ENCODE measurements around the gene GZF1.

GZF1 gene

GRCh38 chr20:23379772-23380171 is 17.8 kb downstream of the GZF1 start:
- H3K27ac ChIP-seq = no peak overlapping the region
- TF ChIP-seq CTCF (IDR thresholded peaks at IDR 0.05) (no peak), ZFX (IDR thresholded peaks at IDR 0.05; ENCODE audit: borderline replicate concordance) (no peak)

- no peak overlapping the region for H3K27ac ChIP-seq
- TF ChIP-seq ZFX (IDR thresholded peaks at IDR 0.05; ENCODE audit: borderline replicate concordance) = no peak
- no peak for TF ChIP-seq CTCF (IDR thresholded peaks at IDR 0.05)
Observed at GRCh38 chr20:23381876-23382275, 19.9 kb downstream of the GZF1 start.

- TF ChIP-seq CTCF (IDR thresholded peaks at IDR 0.05) (no peak), ZFX (IDR thresholded peaks at IDR 0.05; ENCODE audit: borderline replicate concordance) (no peak)
- H3K27ac ChIP-seq = no peak overlapping the region
Observed at GRCh38 chr20:23386304-23387117, 24.5 kb downstream of the GZF1 start.

GRCh38 chr20:23387118-23387443 is 25.1 kb downstream of the GZF1 start:
- TF ChIP-seq CTCF (IDR thresholded peaks at IDR 0.05) = no peak
- TF ChIP-seq ZFX (IDR thresholded peaks at IDR 0.05; ENCODE audit: borderline replicate concordance) = no peak
- no peak overlapping the region for H3K27ac ChIP-seq

GRCh38 chr20:23390091-23390774 is 28.3 kb downstream of the GZF1 start:
- no peak for TF ChIP-seq CTCF (IDR thresholded peaks at IDR 0.05)
- no peak for TF ChIP-seq ZFX (IDR thresholded peaks at IDR 0.05; ENCODE audit: borderline replicate concordance)
- no peak overlapping the region for H3K27ac ChIP-seq

- TF ChIP-seq CTCF (IDR thresholded peaks at IDR 0.05) = no peak
- no peak for TF ChIP-seq ZFX (IDR thresholded peaks at IDR 0.05; ENCODE audit: borderline replicate concordance)
- no peak overlapping the region for H3K27ac ChIP-seq
Observed at GRCh38 chr20:23391707-23392310, 29.8 kb downstream of the GZF1 start.
